NOMO-1 treated with DMSO at 0.1 percent for 48 hours (cell line): ENCODE data around the gene PHF5A.

Experiments
- DNase-seq: peaks from one replicate; lab custom pipeline; 2025; ENCODE audit not compliant: unreplicated experiment; lab: John Stamatoyannopoulos, UW

Gene PHF5A

DNA sequence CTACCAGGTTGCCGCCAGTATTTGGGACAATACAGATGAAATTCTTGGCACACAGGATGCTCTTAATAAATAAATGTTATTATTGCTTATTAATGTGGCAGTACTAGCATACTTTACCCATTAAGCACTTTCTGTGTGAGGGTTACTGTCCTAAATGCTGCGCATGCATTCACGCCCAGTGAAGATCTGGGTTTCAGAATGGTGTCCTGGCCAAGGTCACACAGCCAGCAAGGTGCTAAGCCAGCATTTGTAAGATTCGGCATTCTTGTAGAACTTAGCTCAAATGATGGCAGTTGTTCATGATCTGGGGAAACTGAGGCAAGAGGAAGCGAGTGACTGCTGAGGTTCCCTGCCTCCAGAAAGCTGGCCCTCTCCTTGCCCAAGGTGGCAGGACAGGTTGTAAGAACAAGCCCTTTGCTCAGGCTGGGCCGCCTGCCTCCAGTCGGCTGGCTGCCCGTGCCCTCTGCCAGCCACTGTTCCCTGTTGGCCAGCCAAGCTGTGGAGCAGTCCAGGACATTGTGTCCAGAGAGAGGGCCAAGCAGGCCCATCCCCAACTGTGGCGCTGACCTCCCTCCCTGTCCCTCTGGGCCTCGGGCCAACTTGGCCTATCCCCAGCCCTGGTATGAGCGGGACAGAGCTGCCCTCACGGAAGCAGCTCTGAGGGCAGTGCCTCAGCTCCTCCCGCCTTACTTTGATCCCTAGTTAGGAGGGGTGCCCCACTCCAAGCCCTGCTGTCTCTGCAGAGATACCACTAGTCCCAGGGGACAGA, 50.7 kb downstream of the PHF5A start:
- DNase-seq, result no peak

DNA sequence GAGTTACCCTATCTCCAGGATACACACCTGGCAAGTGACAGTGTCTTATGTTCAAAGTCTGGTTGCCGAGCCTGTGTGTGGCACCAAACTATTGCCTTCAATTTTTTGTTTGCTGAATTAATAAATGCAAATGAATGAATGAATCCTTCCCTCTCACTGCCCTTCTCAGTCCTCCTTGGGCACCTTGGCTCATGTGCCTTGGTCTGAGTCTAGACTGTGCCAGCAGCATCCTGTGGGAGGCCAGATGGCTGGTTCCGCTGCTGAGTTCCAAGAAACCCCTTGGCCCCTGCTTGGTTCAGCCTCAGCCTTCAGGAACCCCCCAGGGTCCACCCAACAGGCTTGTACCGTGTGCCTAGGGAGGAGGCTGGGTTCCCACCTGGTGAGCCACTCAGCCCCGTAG, 52.9 kb downstream of the PHF5A start:
- no peak for DNase-seq

DNA sequence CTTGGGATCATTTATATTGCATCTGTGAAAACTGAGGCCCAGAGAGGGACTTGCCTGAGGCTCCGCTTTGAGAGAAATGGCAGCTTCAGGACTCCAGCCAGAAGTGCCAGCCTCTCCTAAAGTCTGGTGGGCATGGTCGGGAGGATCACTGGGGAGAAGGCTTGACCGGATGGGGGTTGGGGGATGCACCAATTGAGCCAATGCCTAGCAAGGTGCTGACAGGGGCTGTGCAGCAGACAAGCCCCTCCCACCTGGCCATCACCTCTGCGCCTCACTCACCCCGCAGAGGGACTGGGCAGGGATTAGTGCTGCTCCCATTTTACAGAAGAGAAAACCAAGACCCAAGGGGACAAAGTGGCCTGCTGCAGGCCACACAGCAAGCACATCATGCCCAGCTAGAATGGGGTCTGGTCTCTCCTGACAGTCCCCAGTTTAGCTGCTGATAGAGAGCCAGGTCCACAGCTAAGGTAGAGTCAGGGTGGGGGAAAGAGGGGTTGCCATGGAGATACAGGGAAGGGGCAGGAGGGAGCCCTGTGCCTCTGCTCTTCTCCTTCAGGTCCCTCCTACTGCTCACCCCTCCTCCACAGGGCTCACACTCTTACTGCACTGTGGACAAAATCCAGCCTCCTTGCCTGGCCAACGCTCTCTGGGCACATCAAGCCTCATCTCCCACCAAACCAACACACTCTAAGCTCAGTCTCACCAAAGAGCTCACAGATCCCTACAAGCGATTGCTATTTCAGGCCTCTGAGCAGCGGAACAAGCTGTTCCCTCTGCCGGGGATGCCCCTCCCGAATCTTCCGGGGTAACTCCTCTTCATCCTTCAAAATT, 57.3 kb downstream of the PHF5A start:
- no peak for DNase-seq

DNA sequence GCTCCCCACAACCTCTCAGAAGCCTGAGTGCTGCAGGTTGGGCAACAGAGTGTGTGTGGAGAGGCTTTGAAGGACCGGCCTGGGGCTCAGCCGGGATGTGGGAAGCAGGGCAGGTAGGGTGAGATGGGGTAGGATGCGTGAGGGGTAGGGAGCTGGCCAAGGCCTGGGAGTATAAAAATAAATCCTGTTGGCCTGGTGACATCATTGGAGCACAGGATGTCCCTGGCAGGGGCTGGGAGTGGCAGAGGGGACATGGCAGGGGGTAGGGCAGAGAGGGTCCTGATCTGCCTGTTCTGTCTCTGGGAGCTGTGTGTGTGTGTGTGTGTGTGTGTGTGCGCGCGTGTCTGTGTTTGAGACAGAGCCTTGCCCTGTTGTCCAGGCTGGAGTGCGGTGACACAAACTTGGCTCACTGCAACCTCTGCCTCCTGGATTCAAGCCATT, 58.2 kb downstream of the PHF5A start:
- no peak for DNase-seq
